Lower leg skin (tissue), 3 donors: Measurements from ENCODE around the gene ZNF672.

Source experiments
- POLR2A ChIP-seq, 2 donors: fragments of 450-650 bp; IDR thresholded peaks; one replicate each; pipeline ENCODE4 v1.6.1; 2016 to 2017; ENCODE audit warnings: antibody characterized with exemption in 2 of 2, mild to moderate bottlenecking in 1 of 2, moderate library complexity in 1 of 2
- TF ChIP-seq, protein P1 (sequence below), 3 donors: fragments of 450-650 bp; IDR thresholded peaks; one replicate each; pipeline ENCODE4 v1.5.1; 2016; ENCODE audit warnings: antibody characterized with exemption in 3 of 3, mild to moderate bottlenecking in 3 of 3, moderate library complexity in 2 of 3

DNA sequence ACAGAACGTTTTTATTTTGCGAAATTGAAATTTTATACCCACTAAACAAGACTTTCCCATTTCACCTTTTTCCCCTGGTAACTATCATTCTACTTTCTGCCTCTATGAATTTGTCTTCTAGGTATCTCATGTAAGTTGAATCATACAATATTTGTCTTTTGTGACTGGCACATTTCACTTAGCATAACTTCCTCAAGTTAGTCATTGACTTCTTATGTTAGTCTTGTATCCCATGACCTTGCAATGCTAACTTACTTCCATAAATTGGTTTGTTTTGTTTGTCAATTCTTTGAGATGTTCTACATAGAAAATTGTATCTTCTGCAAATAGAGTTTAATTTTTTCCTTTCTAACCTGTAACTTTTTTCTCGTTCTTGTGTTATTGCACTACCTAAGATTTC is 39.2 kb upstream of the ZNF672 start:
- TF ChIP-seq, protein P1, sequence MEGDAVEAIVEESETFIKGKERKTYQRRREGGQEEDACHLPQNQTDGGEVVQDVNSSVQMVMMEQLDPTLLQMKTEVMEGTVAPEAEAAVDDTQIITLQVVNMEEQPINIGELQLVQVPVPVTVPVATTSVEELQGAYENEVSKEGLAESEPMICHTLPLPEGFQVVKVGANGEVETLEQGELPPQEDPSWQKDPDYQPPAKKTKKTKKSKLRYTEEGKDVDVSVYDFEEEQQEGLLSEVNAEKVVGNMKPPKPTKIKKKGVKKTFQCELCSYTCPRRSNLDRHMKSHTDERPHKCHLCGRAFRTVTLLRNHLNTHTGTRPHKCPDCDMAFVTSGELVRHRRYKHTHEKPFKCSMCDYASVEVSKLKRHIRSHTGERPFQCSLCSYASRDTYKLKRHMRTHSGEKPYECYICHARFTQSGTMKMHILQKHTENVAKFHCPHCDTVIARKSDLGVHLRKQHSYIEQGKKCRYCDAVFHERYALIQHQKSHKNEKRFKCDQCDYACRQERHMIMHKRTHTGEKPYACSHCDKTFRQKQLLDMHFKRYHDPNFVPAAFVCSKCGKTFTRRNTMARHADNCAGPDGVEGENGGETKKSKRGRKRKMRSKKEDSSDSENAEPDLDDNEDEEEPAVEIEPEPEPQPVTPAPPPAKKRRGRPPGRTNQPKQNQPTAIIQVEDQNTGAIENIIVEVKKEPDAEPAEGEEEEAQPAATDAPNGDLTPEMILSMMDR (IDR thresholded peaks at IDR 0.05), result no peak
- no peak for TF ChIP-seq POLR2A (IDR thresholded peaks at IDR 0.05)
